Parathyroid adenoma (tissue), 2 donors: ENCODE measurements around the gene GMCL1.

Source experiments
- H2AFZ ChIP-seq: fragments of 300-600 bp; sonication (generic); one replicate; pipeline ENCODE4 v1.7.0; 2017; ENCODE audit warnings: antibody characterized with exemption, mild to moderate bottlenecking
- H3K27ac ChIP-seq: fragments of 300-600 bp; sonication (generic); one replicate; pipeline ENCODE4 v1.7.0; 2017
- H3K27me3 ChIP-seq: fragments of 300-600 bp; sonication (generic); one replicate; pipeline ENCODE4 v1.7.0; 2017; ENCODE audit warnings: low read length; ENCODE audit not compliant: control insufficient read depth, insufficient read depth
- H3K36me3 ChIP-seq: fragments of 300-600 bp; sonication (generic); one replicate; pipeline ENCODE4 v1.7.0; 2017; ENCODE audit warnings: low read length; ENCODE audit not compliant: control insufficient read depth, insufficient read depth
- H3K4me1 ChIP-seq: fragments of 300-600 bp; sonication (generic); one replicate; pipeline ENCODE4 v1.7.0; 2017; ENCODE audit warnings: control low read depth
- H3K4me2 ChIP-seq: fragments of 300-600 bp; sonication (generic); one replicate; pipeline ENCODE4 v1.7.0; 2017; ENCODE audit warnings: low read length
- H3K4me3 ChIP-seq: fragments of 300-600 bp; sonication (generic); one replicate; pipeline ENCODE4 v1.7.0; 2017; ENCODE audit warnings: low read depth, low read length
- H3K79me2 ChIP-seq: fragments of 300-600 bp; sonication (generic); one replicate; pipeline ENCODE4 v1.7.0; 2017; ENCODE audit warnings: control low read depth
- H3K9ac ChIP-seq: fragments of 300-600 bp; sonication (generic); one replicate; pipeline ENCODE4 v1.7.0; 2017; ENCODE audit warnings: mild to moderate bottlenecking
- H3K9me3 ChIP-seq: fragments of 300-600 bp; sonication (generic); one replicate; pipeline ENCODE4 v1.7.0; 2017; ENCODE audit warnings: low read length; ENCODE audit not compliant: control insufficient read depth
- CTCF ChIP-seq: fragments of 300-600 bp; sonication (generic); IDR thresholded peaks from one replicate; pipeline ENCODE4 v1.7.0; 2017; ENCODE audit warnings: antibody characterized with exemption, mild to moderate bottlenecking
- donor health status: primary hyperparathyroidism.

Gene GMCL1

GRCh38 chr2:69785358-69785757 is 44.1 kb upstream of the GMCL1 start:
- Histone ChIP-seq H3K4me2 (no peak overlapping the region), H3K9me3 (no peaks in the 10 kb centered on the region), H3K27ac (no peak overlapping the region), H3K4me3 (no peak overlapping the region), H2AFZ (no peak overlapping the region), H3K36me3 (no peaks in the 10 kb centered on the region), H3K9ac (no peak overlapping the region), H3K4me1 (peaks cover 44% of the 10 kb centered on the region), H3K79me2 (peaks cover 7% of the 10 kb centered on the region), H3K27me3 (no peaks in the 10 kb centered on the region)
- no peak for TF ChIP-seq CTCF

GRCh38 chr2:69786052-69786560 is 43.4 kb upstream of the GMCL1 start:
- Histone ChIP-seq H3K9ac (no peak overlapping the region), H3K4me2 (peak overlapping the region; percentile 20), H3K27me3 (no peaks in the 10 kb centered on the region), H3K4me1 (peaks cover 45% of the 10 kb centered on the region), H3K27ac (peak overlapping the region; percentile 18), H3K36me3 (no peaks in the 10 kb centered on the region), H3K4me3 (no peak overlapping the region), H3K9me3 (no peaks in the 10 kb centered on the region), H2AFZ (peak overlapping the region; percentile 29), H3K79me2 (peaks cover 7% of the 10 kb centered on the region)
- TF ChIP-seq CTCF = no peak

GRCh38 chr2:69789175-69789721 is 40.2 kb upstream of the GMCL1 start:
- Histone ChIP-seq H3K27ac (peak overlapping the region; percentile 49), H3K9ac (no peak overlapping the region)
- no peak for TF ChIP-seq CTCF

GRCh38 chr2:69789772-69790600 is 39.5 kb upstream of the GMCL1 start:
- no peak for TF ChIP-seq CTCF
- Histone ChIP-seq H3K27me3 (no peaks in the 10 kb centered on the region), H2AFZ (peak overlapping the region; percentile 50), H3K9ac (no peak overlapping the region), H3K4me2 (no peak overlapping the region), H3K27ac (peak overlapping the region; percentile 49), H3K36me3 (no peaks in the 10 kb centered on the region), H3K4me3 (no peak overlapping the region), H3K9me3 (no peaks in the 10 kb centered on the region), H3K79me2 (peaks cover 7% of the 10 kb centered on the region), H3K4me1 (peaks cover 34% of the 10 kb centered on the region)

More at GRCh38 chr2:69789175-69789721, 40.2 kb upstream of the GMCL1 start:
- Histone ChIP-seq H3K9me3 (no peaks in the 10 kb centered on the region), H3K4me1 (peaks cover 34% of the 10 kb centered on the region), H2AFZ (peak overlapping the region; percentile 50), H3K27me3 (no peaks in the 10 kb centered on the region), H3K4me3 (no peak overlapping the region), H3K79me2 (peaks cover 7% of the 10 kb centered on the region), H3K4me2 (no peak overlapping the region), H3K36me3 (no peaks in the 10 kb centered on the region)
